ENCODE results near the gene SGSM1.
A peak's percentile ranks its signal among the peaks of the same experiment; 100 is the strongest.
"Not testable (repeated sequence)": the region's sequence is repeated elsewhere in the genome, so short reads cannot be mapped to it uniquely, and the experiment has no call there.

The SGSM1 gene

GRCh38 chr22:24907101-24907500 is 101.1 kb downstream of the SGSM1 start:
- DNase-seq, result not testable (repeated sequence)

- DNase-seq, result no peak
Measured at GRCh38 chr22:24920029-24920428, 114.0 kb downstream of the SGSM1 start.

GRCh38 chr22:24925586-24926427 is 119.8 kb downstream of the SGSM1 start:
- DNase-seq, result no peak

- DNase-seq, result no peak
Measured at GRCh38 chr22:24926428-24926725, 120.4 kb downstream of the SGSM1 start.

GRCh38 chr22:24926849-24927579 is 121.0 kb downstream of the SGSM1 start:
- no peak for DNase-seq

- no peak for DNase-seq
Measured at GRCh38 chr22:24928322-24928721, 122.3 kb downstream of the SGSM1 start.

GRCh38 chr22:24930678-24931077 is 124.7 kb downstream of the SGSM1 start:
- DNase-seq, result no peak

- no peak for DNase-seq
Measured at GRCh38 chr22:24935771-24936483, 129.9 kb downstream of the SGSM1 start.

GRCh38 chr22:24937114-24937513 is 131.1 kb downstream of the SGSM1 start:
- no peak for DNase-seq

GRCh38 chr22:24938741-24939341 is 132.8 kb downstream of the SGSM1 start:
- DNase-seq, result peak in 3 of 6 experiments; percentile 8 to 49 (median 43)

GRCh38 chr22:24942301-24942700 is 136.3 kb downstream of the SGSM1 start:
- no peak for DNase-seq

- no peak for DNase-seq
Measured at GRCh38 chr22:24944217-24944937, 138.4 kb downstream of the SGSM1 start.

GRCh38 chr22:24945430-24945829 is 139.4 kb downstream of the SGSM1 start:
- no peak for DNase-seq

- DNase-seq, result no peak
Measured at GRCh38 chr22:24947383-24947782, 141.4 kb downstream of the SGSM1 start.

- DNase-seq, result no peak
Measured at GRCh38 chr22:24947881-24948280, 141.9 kb downstream of the SGSM1 start.

- no peak for DNase-seq
Measured at GRCh38 chr22:24948356-24949202, 142.6 kb downstream of the SGSM1 start.

- no peak for DNase-seq
Measured at GRCh38 chr22:24950272-24950902, 144.4 kb downstream of the SGSM1 start.

GRCh38 chr22:24951942-24952836 is 146.2 kb downstream of the SGSM1 start, which contains the start of gene KIAA1671:
Gene KIAA1671, plus strand, starts transcription at chr22:24952716. Its CDS starts 75,284 bp downstream, at chr22:25028000.
- DNase-seq, result peak; percentile 63 to 87 (median 81)

- DNase-seq, result no peak
Measured at GRCh38 chr22:24952837-24953383, 146.9 kb downstream of the SGSM1 start.
